Spleen (tissue), 7 donors: ENCODE results near the gene MMP2.

Experiments used
- CTCF ChIP-seq, 11 experiments: fragments of 200-600 bp in 7 of 11; fragments of 450-650 bp in 4 of 11; sonication (generic) in 4 of 11; IDR thresholded peaks in 8 of 11; conservative IDR thresholded peaks in 3 of 11; 1 replicate in 7 of 11; 2 replicates in 4 of 11; pipeline versions ENCODE4 v1.4.0 to v1.8.0; 2016 to 2021; ENCODE audit warnings: antibody characterized with exemption in 11 of 11, inconsistent platforms in 4 of 11, mild to moderate bottlenecking in 1 of 11
- POLR2AphosphoS5 ChIP-seq, 3 donors: sonication (generic); formaldehyde crosslinking; IDR thresholded peaks; one replicate each; pipeline ENCODE4 v1.5.1; 2017; ENCODE audit warnings: antibody characterized with exemption in 3 of 3
- donor health status: DM: no; HTN: no; CAD: no; lungs with moderate emphysema.
- donor health status: DM: no; HTN: no; CAD: no.
- donor health status: DM: no; HTN: no; CAD: no.

- TF ChIP-seq CTCF (IDR thresholded peaks at IDR 0.05 in 8 of 11, conservative IDR thresholded peaks at IDR 0.05 in 3 of 11) = no peak
- TF ChIP-seq POLR2AphosphoS5 (IDR thresholded peaks at IDR 0.05) = no peak
Measured at GRCh38 chr16:55447231-55447630, 31.8 kb upstream of the MMP2 start.
